Heart left ventricle (tissue), 16 donors: ENCODE data around the gene RBM22. TPM values are rescaled to one million over a fixed set of nuclear protein-coding genes. Genes with fewer than 3 reads are reported as not detected.
A peak's percentile ranks its signal among the peaks of the same experiment; 100 is the strongest.

Source experiments
- ATAC-seq, 4 donors: fragments of 200-7000 bp; cut with Tn5 transposase; one replicate each; pipeline ENCODE4 v1.9.1; 2020 to 2022; ENCODE audit warnings: moderate library complexity in 4 of 4, mild to moderate bottlenecking in 3 of 4, moderate number of reproducible peaks in 1 of 4
- DNase-seq, 5 donors: peaks; one replicate each; pipeline ENCODE4 v3.0.0-alpha.2; 2020
- H3K27ac ChIP-seq, 12 donors: fragments of 200-600 bp; sonication (generic) in 4 of 12; one replicate each; pipeline versions ENCODE4 v1.5.0 to v1.8.0; 2016 to 2022; ENCODE audit warnings: mild to moderate bottlenecking in 2 of 12
- H3K27me3 ChIP-seq, 9 donors: fragments of 200-600 bp; sonication (generic) in 2 of 9; one replicate each; pipeline versions ENCODE4 v1.5.1 to v1.8.0; 2016 to 2022; ENCODE audit warnings: mild to moderate bottlenecking in 3 of 9
- H3K36me3 ChIP-seq, 9 donors: fragments of 200-600 bp; sonication (generic) in 2 of 9; one replicate each; pipeline versions ENCODE4 v1.5.0 to v1.8.0; 2018 to 2022; ENCODE audit warnings: mild to moderate bottlenecking in 2 of 9
- H3K4me1 ChIP-seq, 12 donors: fragments of 200-600 bp; sonication (generic) in 4 of 12; one replicate each; pipeline versions ENCODE4 v1.5.0 to v1.8.0; 2016 to 2022; ENCODE audit warnings: mild to moderate bottlenecking in 3 of 12
- H3K4me3 ChIP-seq, 12 donors: fragments of 200-600 bp; sonication (generic) in 4 of 12; one replicate each; pipeline versions ENCODE4 v1.5.0 to v1.8.0; 2017 to 2022; ENCODE audit warnings: mild to moderate bottlenecking in 9 of 12, moderate library complexity in 4 of 12
- H3K9me3 ChIP-seq, 12 donors: fragments of 200-600 bp; sonication (generic) in 4 of 12; one replicate each; pipeline versions ENCODE4 v1.5.0 to v1.8.0; 2016 to 2022; ENCODE audit warnings: mild to moderate bottlenecking in 1 of 12
- CTCF ChIP-seq, 12 donors: fragments of 200-600 bp; sonication (generic) in 4 of 12; IDR thresholded peaks; one replicate each; pipeline versions ENCODE4 v1.5.0 to v1.8.0; 2018 to 2022; ENCODE audit warnings: antibody characterized with exemption in 12 of 12, mild to moderate bottlenecking in 5 of 12
- POLR2A ChIP-seq, 2 donors: fragments of 450-650 bp; IDR thresholded peaks; one replicate each; pipeline ENCODE4 v1.6.1; 2017; ENCODE audit warnings: antibody characterized with exemption in 2 of 2, mild to moderate bottlenecking in 2 of 2, moderate library complexity in 2 of 2
- WGBS, 4 donors: extraction: QIAGEN DNeasy Blood & Tissue Kit in 2 of 4; methylation state at CpG; one replicate each; pipeline versions ENCODE4 v1.1.5 to v1.1.7; 2013 to 2018; 5-methylcytosine and 5-hydroxymethylcytosine counted together
- intact Hi-C, 10 donors: fragments of 100-400 bp; cut with DNase I; formaldehyde crosslinking; loops; one replicate each; pipeline versions ENCODE4 v1.11.1 to v1.14.2; 2022
- polyA plus RNA-seq, 2 donors: library from polyadenylated mRNA; stranded (reverse); fragments of 200-250 nt; gene quantifications; one replicate each; pipeline ENCODE4 v1.2.3, GENCODE V29; 2013
- total RNA-seq, 9 donors: library from RNA; depleted of rRNA in 2 of 9; stranded (reverse); fragments of >200 nt in 2 of 9; fragmentation: NEBNext Ultra II Directional in 3 of 9; extraction: Animal tissue kit (Norgen Biotek cat#: 25700) in 3 of 9; gene quantifications; one replicate each; pipeline versions ENCODE4 v1.1.0 to v1.2.4, GENCODE V29; 2016 to 2023
- donor health status: ischemic (EF 13 %, LVEDD 7.1; RV severe dilation, severe dysfunction).
- donor health status: healthy with polysubstance abuse.
- donor health status: DM: no; HTN: yes; CAD: no.
- donor health status: DM: no; HTN: no; CAD: no.
- donor health status: ischemic (EF 25% LVEDD 6.9; RV normal size, moderate dysfunction).
- donor health status: ischemic (EF 25% LVEDD 5.7; RV mildly dilated, moderate dysfunction).
- donor health status: healthy.
- donor health status: DM: yes; HTN: yes; CAD: no.
- donor health status: ischemic (EF 35%, LVEDD 5.7; RV mildly dilated, moderate dysfunction).
- donor health status: nonischemic (EF 11% LVEDD 7.7; RV severe dilation, severe dysfunction).
- donor health status: DM: yes; HTN: yes; CAD: no.
- donor health status: PGD.
- donor health status: ischemic (EF 29% LVEDD 5.4; RV normal size, mild dysfunction).
- donor health status: nonischemic (EF 23%, LVEDD 6.1; RV moderate dilation, normal function).

RBM22 gene
- total and polyA plus RNA-seq, 11 donors, result 19.2 to 42.3 (median 26.7) TPM

DNA sequence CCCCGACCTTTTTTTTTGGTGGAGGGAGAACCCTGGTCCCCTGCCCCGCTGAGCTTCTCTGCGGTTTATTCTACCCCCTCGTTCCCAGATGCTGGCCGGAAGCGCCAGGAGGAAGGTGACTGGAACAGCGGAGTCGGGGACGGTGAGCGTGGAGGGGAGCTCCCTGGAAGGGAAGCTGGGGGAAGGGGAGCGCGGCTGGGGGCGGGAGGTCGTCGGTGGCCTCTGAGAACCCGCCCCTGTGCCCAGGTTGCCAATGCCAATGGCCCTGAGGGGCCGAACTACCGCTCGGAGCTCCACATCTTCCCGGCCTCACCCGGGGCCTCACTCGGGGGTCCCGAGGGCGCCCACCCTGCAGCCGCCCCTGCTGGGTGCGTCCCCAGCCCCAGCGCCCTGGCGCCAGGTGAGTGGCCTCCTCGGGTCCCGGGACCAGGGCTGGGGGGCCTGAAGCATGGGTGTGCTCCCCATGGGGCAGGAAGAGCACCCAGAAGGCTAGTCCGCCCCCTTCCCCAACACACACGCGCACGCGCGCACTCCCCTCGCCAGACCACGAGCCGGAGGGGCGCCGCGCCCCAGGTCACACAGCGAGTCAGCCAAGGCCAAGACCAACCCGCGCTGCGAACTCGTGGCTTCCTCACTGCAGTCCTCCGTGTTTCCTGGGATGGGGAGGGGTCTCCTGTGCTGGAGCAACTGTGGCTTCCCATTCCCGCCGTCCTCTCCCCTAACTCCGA, 29.2 kb downstream of the RBM22 start:
- no peaks in the 10 kb centered on the region for H3K9me3 ChIP-seq
- peaks cover 0 to 10% (median 0%) of the 10 kb centered on the region in 9 donors for H3K27me3 ChIP-seq
- TF ChIP-seq CTCF (IDR thresholded peaks at IDR 0.05) (no peak), POLR2A (IDR thresholded peaks at IDR 0.05) (no peak)
- ATAC-seq (peak in 3 of 4 donors; percentile 4 to 46 (median 12)), DNase-seq (peak in 3 of 5 donors; percentile 23 to 44 (median 39))
- H3K4me3 ChIP-seq, result peak overlapping the region; percentile 46 to 73 (median 56)
- WGBS, 4 donors, result 6 to 14% (median 9%) methylated on average over 32 to 51 of the region's 51 CpGs
- intact Hi-C loops, result loop anchor here in 1 of 10 donors (5.0 kb wide), 1 partner anchor 109 kb away; no protein-coding TSS in a partner anchor
- no peaks in the 10 kb centered on the region for H3K36me3 ChIP-seq
- peak overlapping the region in 8 of 12 donors; percentile 23 to 90 (median 78) for H3K27ac ChIP-seq
- H3K4me1 ChIP-seq, result peaks cover 6 to 48% (median 33%) of the 10 kb centered on the region in 12 donors

DNA sequence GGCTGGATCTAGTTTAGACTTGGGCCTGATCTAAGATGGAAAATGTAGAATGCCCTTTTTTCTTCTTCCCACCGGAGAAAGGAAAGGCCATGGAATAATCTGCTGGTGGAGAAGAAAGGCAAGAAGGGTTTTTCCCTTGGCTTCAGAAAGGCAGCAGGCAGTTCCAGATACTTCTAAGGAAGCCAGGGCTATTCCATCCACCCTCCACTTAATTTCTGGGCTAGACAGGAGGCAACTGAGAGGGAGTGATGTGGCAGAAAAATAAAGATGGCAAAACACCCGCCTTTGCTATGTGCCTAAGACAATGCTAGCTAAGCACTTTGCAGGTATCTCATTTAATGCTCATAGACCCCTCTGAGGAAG, 29.9 kb downstream of the RBM22 start:
- no peak for TF ChIP-seq POLR2A (IDR thresholded peaks at IDR 0.05)
- no peak for TF ChIP-seq CTCF (IDR thresholded peaks at IDR 0.05)
- H3K4me3 ChIP-seq, result peak overlapping the region in 2 of 12 donors; percentile 53 to 73
- DNase-seq (no peak), ATAC-seq (no peak)
- WGBS, 4 donors, result 59 to 71% (median 65%) methylated on average over 2 of the region's 2 CpGs
- peak overlapping the region in 3 of 12 donors; percentile 23 to 74 (median 73) for H3K27ac ChIP-seq
- H3K9me3 ChIP-seq, result no peaks in the 10 kb centered on the region
- peaks cover 0 to 10% (median 0%) of the 10 kb centered on the region in 9 donors for H3K27me3 ChIP-seq
- H3K4me1 ChIP-seq, result peaks cover 6 to 48% (median 33%) of the 10 kb centered on the region in 12 donors
- no peaks in the 10 kb centered on the region for H3K36me3 ChIP-seq
- intact Hi-C loops, result loop anchor here in 1 of 10 donors (5.0 kb wide), 1 partner anchor 109 kb away; no protein-coding TSS in a partner anchor

GRCh38 chr5:150670275-150670947, 30.5 kb downstream of the RBM22 start:
- Histone ChIP-seq H3K4me3 (no peak overlapping the region), H3K27me3 (peaks cover 0 to 10% (median 0%) of the 10 kb centered on the region in 9 donors), H3K4me1 (peaks cover 6 to 48% (median 33%) of the 10 kb centered on the region in 12 donors), H3K27ac (no peak overlapping the region), H3K36me3 (no peaks in the 10 kb centered on the region), H3K9me3 (no peaks in the 10 kb centered on the region)
- DNase-seq (no peak), ATAC-seq (no peak)
- WGBS, 4 donors, result 85 to 89% (median 87%) methylated on average over 14 of the region's 14 CpGs
- intact Hi-C loops, result loop anchor here in 1 of 10 donors (5.0 kb wide), 1 partner anchor 108 kb away; no protein-coding TSS in a partner anchor
- TF ChIP-seq CTCF (IDR thresholded peaks at IDR 0.05), result no peak
- no peak for TF ChIP-seq POLR2A (IDR thresholded peaks at IDR 0.05)

GRCh38 chr5:150665044-150665443, 35.8 kb downstream of the RBM22 start:
- Histone ChIP-seq H3K4me3 (no peak overlapping the region), H3K27me3 (no peaks in the 10 kb centered on the region), H3K36me3 (no peaks in the 10 kb centered on the region), H3K9me3 (no peaks in the 10 kb centered on the region), H3K27ac (no peak overlapping the region), H3K4me1 (peaks cover 0 to 14% (median 2%) of the 10 kb centered on the region in 12 donors)
- DNase-seq, result no peak
- TF ChIP-seq POLR2A (IDR thresholded peaks at IDR 0.05), result no peak
- TF ChIP-seq CTCF (IDR thresholded peaks at IDR 0.05), result no peak
- 75 to 81% (median 80%) methylated on average over 12 of the region's 12 CpGs for WGBS, 4 donors
- intact Hi-C loops, result no loop called here
- no peak for ATAC-seq
